AG04450 (cell line): ENCODE data around the gene CAMK2D. TPM values are rescaled to one million over a fixed set of nuclear protein-coding genes. Genes with fewer than 3 reads are reported as not detected.

Experiments
- CTCF ChIA-PET: fragments of 300-600, 350-600 bp; formaldehyde crosslinking; extraction: SDS; loops from one replicate; lab custom pipeline; 2022; ENCODE audit warnings: antibody characterized with exemption, inconsistent platforms; lab: Charles Lee
- POLR2A ChIA-PET: fragments of 350-600 bp; formaldehyde crosslinking; extraction: SDS; loops from one replicate; lab custom pipeline; 2021; ENCODE audit warnings: antibody characterized with exemption, inconsistent platforms; lab: Yijun Ruan, JAX
- DNase-seq: peaks from one replicate; pipeline ENCODE4 v3.0.0-alpha.2; 2011; ENCODE audit warnings: low read depth, low spot score
- H3K27ac ChIP-seq: one replicate; pipeline ENCODE4 v1.5.1; 2012; ENCODE audit warnings: low read depth, low read length, control low read depth
- H3K27me3 ChIP-seq: one replicate; pipeline ENCODE4 v1.6.0; 2012; ENCODE audit warnings: low read length; ENCODE audit not compliant: control insufficient read depth, insufficient read depth
- H3K4me3 ChIP-seq: 2 replicates; pipeline ENCODE4 v1.5.1; 2011; ENCODE audit warnings: mild to moderate bottlenecking, low read depth, low read length, control low read depth
- H3K9me3 ChIP-seq: 2 replicates; pipeline ENCODE4 v1.5.1; 2012; ENCODE audit warnings: low read length; ENCODE audit not compliant: control insufficient read depth, insufficient read depth
- CTCF ChIP-seq: IDR thresholded peaks from 2 replicates; pipeline ENCODE4 v1.5.1; 2011; ENCODE audit warnings: low read depth, low read length, control low read depth, inconsistent platforms
- polyA plus RNA-seq: library from polyadenylated mRNA; depleted of rRNA; stranded (reverse); fragments of >200 nt; gene quantifications from 2 replicates; pipeline ENCODE4 v1.2.3, GENCODE V29; 2011

The CAMK2D gene
- polyA plus RNA-seq, 1 experiment: 105 TPM

GRCh38 chr4:113684534-113685091 lies 76.9 kb downstream of the CAMK2D start:
- no peaks in the 10 kb centered on the region for H3K27me3 ChIP-seq
- ChIA-PET POLR2A (interaction anchor here (1.1 to 1.2 kb wide), 2 partner anchors 8 to 41 kb away, joined by 3 to 4 read pairs; no protein-coding TSS in a partner anchor), CTCF (interaction anchor here (0.6 to 1.5 kb wide), 9 partner anchors 10 to 301 kb away, joined by 3 to 5 read pairs (median 4); no protein-coding TSS in a partner anchor)
- H3K9me3 ChIP-seq: no peaks in the 10 kb centered on the region
- DNase-seq: no peak
- H3K27ac ChIP-seq: peak overlapping the region; percentile 53
- no peak overlapping the region for H3K4me3 ChIP-seq
- peak; percentile 58 for TF ChIP-seq CTCF

- Histone ChIP-seq H3K27me3 (no peaks in the 10 kb centered on the region), H3K9me3 (no peaks in the 10 kb centered on the region), H3K4me3 (no peak overlapping the region), H3K27ac (no peak overlapping the region)
- no peak for DNase-seq
- ChIA-PET CTCF (interaction anchor here (1.5 kb wide), 1 partner anchor 11 kb away, joined by 3 read pairs; no protein-coding TSS in a partner anchor), POLR2A (no interaction called here)
- TF ChIP-seq CTCF: no peak
Measured at GRCh38 chr4:113682730-113683537, 78.6 kb downstream of the CAMK2D start.

GRCh38 chr4:113678641-113679040 lies 82.9 kb downstream of the CAMK2D start:
- no peak overlapping the region for H3K27ac ChIP-seq
- POLR2A ChIA-PET: no interaction called here
- DNase-seq: no peak
- no peaks in the 10 kb centered on the region for H3K27me3 ChIP-seq
- CTCF ChIA-PET: interaction anchor here (1.2 kb wide), 1 partner anchor 131 kb away, joined by 3 read pairs; no protein-coding TSS in a partner anchor
- H3K9me3 ChIP-seq: no peaks in the 10 kb centered on the region
- no peak overlapping the region for H3K4me3 ChIP-seq
- TF ChIP-seq CTCF: no peak

GRCh38 chr4:113677325-113677724 lies 84.2 kb downstream of the CAMK2D start:
- no peak for TF ChIP-seq CTCF

More at GRCh38 chr4:113677325-113677724, 84.2 kb downstream of the CAMK2D start:
- Histone ChIP-seq H3K4me3 (no peak overlapping the region), H3K27ac (no peak overlapping the region), H3K27me3 (no peaks in the 10 kb centered on the region), H3K9me3 (no peaks in the 10 kb centered on the region)
- ChIA-PET POLR2A (no interaction called here), CTCF (interaction anchor here (1.0 to 1.2 kb wide), 2 partner anchors 93 to 129 kb away, joined by 3 read pairs; no protein-coding TSS in a partner anchor)
- no peak for DNase-seq
